Activated T-helper 2 cell treated with anti-CD3 and anti-CD28 coated beads, Interferon-gamma antibody, Interleukin-2, Interleukin-4, amounts not matched to agents 10 μg/mL and 5 μg/mL and 100 μg/mL, durations not matched to agents 14 hours and 24 hours and 36 hours (primary cell): Measurements from ENCODE around the gene NUP160. TPM values are rescaled to one million over a fixed set of nuclear protein-coding genes. Genes with fewer than 3 reads are reported as not detected.
"Not testable (repeated sequence)": the region's sequence is repeated elsewhere in the genome, so short reads cannot be mapped to it uniquely, and the experiment has no call there.

Experiments
- DNase-seq: peaks from one replicate; pipeline ENCODE4 v3.0.0; 2021; ENCODE audit warnings: low spot score
- H3K27ac Mint-ChIP-seq: one replicate; pipeline ENCODE4 v1.8.0; 2021; ENCODE audit warnings: mixed read lengths
- H3K27me3 Mint-ChIP-seq: one replicate; pipeline ENCODE4 v1.8.0; 2021; ENCODE audit warnings: low read depth, mixed read lengths
- H3K36me3 Mint-ChIP-seq: one replicate; pipeline ENCODE4 v1.8.0; 2021; ENCODE audit warnings: low read depth, mixed read lengths
- H3K4me1 Mint-ChIP-seq: one replicate; pipeline ENCODE4 v1.8.0; 2021; ENCODE audit warnings: low read depth, mixed read lengths
- H3K4me3 Mint-ChIP-seq: one replicate; pipeline ENCODE4 v1.8.0; 2021; ENCODE audit warnings: low read depth, mild to moderate bottlenecking, moderate library complexity, mixed read lengths
- H3K9me3 Mint-ChIP-seq: one replicate; pipeline ENCODE4 v1.8.0; 2021; ENCODE audit warnings: mixed read lengths
- intact Hi-C: fragments of 100-400 bp; cut with micrococcal nuclease; formaldehyde crosslinking; loops from one replicate; pipeline ENCODE4 v1.15.1; 2023
- total RNA-seq: library from RNA; stranded (reverse); gene quantifications from 2 replicates; pipeline ENCODE4 v1.2.3, GENCODE V29; 2022

NUP160 gene
- total RNA-seq, 1 donor from 2014 or later: 81.2 TPM

DNA sequence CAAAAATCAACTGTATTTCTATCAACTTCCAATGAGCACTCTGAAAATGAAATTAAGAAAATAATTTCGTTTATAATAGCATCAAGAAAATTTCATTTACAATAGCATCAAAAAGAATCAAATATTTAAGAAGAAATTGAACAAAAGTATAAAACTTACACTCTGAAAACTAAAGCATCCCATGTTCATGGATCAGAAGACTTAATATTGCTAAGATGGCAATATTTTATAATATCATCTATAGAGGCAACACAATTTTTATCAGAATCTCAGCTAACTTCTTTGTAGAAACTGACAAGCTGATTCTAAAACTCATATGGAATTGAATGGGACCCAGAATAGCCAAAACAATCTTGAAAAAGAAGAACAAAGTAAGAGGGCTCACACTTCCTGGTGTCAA lies 19.9 kb downstream of the NUP160 start:
- H3K36me3 Mint-ChIP-seq: peaks cover 82% of the 10 kb centered on the region
- H3K27ac Mint-ChIP-seq: no peak overlapping the region
- H3K9me3 Mint-ChIP-seq: peaks cover under 1% of the 10 kb centered on the region
- peaks cover 13% of the 10 kb centered on the region for H3K4me1 Mint-ChIP-seq
- intact Hi-C loops: no loop called here
- no peak overlapping the region for H3K4me3 Mint-ChIP-seq
- H3K27me3 Mint-ChIP-seq: no peaks in the 10 kb centered on the region
- DNase-seq: no peak

DNA sequence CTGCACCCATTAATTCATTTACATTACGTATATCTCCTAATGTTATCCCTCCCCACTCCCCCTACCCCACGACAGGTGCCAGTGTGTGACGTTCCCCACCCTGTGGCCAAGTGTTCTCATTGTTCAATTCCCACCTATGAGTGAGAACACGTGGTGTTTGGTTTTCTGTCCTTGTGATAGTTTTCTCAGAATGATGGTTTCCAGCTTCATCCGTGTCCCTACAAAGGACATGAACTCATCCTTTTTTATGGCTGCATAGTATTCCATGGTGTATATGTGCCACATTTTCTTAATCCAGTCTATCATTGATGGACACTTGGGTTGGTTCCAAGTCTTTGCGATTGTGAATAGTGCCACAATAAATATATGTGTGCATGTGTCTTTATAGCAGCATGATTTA lies 25.5 kb downstream of the NUP160 start:
- peaks cover 78% of the 10 kb centered on the region for H3K36me3 Mint-ChIP-seq
- H3K27me3 Mint-ChIP-seq, H3K4me3 Mint-ChIP-seq, H3K4me1 Mint-ChIP-seq, H3K27ac Mint-ChIP-seq, intact Hi-C loops, H3K9me3 Mint-ChIP-seq, DNase-seq: not testable (repeated sequence)

DNA sequence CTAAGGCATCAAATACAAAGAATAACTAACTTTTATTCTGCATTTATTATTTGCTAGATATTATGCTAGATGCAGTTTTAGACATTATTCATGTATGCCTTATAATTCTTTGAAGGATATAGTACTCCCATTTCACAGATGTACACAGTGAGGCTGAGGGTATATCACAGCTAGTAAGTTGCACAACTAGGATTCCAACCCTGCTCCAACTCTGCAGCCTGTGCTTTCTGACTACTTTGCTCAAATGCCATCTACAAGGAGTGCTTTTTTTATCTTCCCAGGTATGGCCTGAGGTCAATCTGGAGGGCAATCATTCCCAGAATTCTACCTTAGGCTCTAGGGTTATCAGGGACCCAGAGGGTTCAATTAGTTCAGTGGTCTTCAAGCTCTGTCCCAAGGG lies 28.4 kb downstream of the NUP160 start:
- intact Hi-C loops: no loop called here
- H3K4me1 Mint-ChIP-seq: no peaks in the 10 kb centered on the region
- no peak overlapping the region for H3K4me3 Mint-ChIP-seq
- H3K36me3 Mint-ChIP-seq: peaks cover 63% of the 10 kb centered on the region
- H3K9me3 Mint-ChIP-seq: peaks cover 6% of the 10 kb centered on the region
- H3K27ac Mint-ChIP-seq: no peak overlapping the region
- no peaks in the 10 kb centered on the region for H3K27me3 Mint-ChIP-seq
- no peak for DNase-seq

DNA sequence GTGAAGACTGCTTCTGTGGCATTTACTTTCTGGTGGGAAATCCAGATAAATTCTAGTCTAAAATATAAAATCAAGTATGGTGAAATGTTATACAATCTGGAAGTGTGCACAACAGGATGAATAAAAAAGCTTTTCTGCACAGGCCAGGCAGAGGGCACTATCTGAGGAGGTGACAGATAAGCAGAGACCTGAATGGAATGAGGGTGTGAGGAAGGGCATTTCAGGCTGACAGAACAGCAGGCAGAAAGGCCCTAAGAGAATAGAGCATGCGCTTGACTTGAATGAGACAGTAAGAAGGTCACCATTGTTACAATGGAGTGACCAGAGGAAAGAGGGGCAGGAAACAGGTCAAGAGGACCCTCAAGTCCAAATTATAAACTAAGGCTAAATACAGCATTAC lies 47.4 kb downstream of the NUP160 start:
- H3K9me3 Mint-ChIP-seq: no peaks in the 10 kb centered on the region
- DNase-seq: no peak
- intact Hi-C loops: no loop called here
- peaks cover 64% of the 10 kb centered on the region for H3K36me3 Mint-ChIP-seq
- no peak overlapping the region for H3K4me3 Mint-ChIP-seq
- peaks cover 14% of the 10 kb centered on the region for H3K4me1 Mint-ChIP-seq
- no peak overlapping the region for H3K27ac Mint-ChIP-seq
- H3K27me3 Mint-ChIP-seq: no peaks in the 10 kb centered on the region

DNA sequence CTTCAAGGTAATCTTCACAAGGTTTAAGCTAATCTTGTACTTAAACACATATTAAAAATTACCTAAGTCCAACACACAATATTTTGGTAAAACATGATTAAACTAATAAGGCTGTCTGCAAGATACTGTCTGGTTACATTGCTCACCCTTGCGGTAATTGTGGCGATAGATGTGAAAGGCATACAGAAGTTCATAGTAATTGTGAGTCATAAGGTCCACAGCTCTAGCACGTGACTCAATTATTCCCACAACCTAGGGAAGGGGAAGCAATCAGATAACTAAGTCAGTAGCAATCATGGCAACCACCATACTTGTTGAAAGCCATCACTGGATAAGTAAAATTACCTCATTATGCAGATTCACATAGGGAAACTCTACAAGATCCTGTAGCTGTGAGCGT lies 50.5 kb downstream of the NUP160 start:
- H3K36me3 Mint-ChIP-seq: peaks cover 67% of the 10 kb centered on the region
- intact Hi-C loops: loop anchor here (1.0 to 10.0 kb wide), 4 partner anchors 30 to 283 kb away; partner anchors contain the start of genes FNBP4 and NUP160

DNA sequence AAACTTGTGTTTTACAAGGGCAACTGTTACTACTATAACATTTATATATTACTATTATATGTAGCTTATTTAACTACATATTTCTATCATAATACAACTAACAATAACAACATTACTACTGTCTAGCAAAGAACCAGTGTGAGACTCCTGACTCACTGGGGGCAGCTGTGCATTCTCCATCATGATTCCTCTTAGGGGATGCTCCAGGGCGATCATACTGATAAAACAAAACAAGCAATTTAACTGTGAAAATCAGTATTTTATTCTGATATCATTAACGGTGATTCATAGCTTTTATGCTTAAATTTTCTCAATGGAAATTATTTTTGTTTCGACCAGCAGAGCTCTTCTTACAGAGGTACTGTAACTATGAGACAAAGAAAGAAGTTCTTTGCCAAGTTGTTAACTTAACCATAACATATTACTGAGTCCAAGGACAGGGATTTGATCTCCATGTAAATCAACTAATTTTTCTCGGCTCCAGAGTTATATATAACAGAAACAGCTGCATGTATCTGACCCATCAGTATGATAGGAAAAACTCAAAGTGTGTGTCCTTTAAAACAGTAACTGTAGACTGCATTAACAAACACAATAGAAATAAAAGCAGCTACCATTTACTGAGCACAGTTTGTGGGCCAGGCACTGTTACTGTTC lies 56.2 kb downstream of the NUP160 start:
- Mint-ChIP-seq H3K4me3 (no peak overlapping the region), H3K36me3 (peaks cover 72% of the 10 kb centered on the region), H3K4me1 (peaks cover 7% of the 10 kb centered on the region), H3K9me3 (no peaks in the 10 kb centered on the region), H3K27me3 (no peaks in the 10 kb centered on the region), H3K27ac (no peak overlapping the region)
- intact Hi-C loops: loop anchor here (10.0 kb wide), 1 partner anchor 277 kb away; no protein-coding TSS in a partner anchor
- DNase-seq: no peak

More for the DNA sequence above, 50.5 kb downstream of the NUP160 start:
- H3K9me3 Mint-ChIP-seq: no peaks in the 10 kb centered on the region
- peak; percentile 19 for DNase-seq
- peaks cover 14% of the 10 kb centered on the region for H3K4me1 Mint-ChIP-seq
- no peaks in the 10 kb centered on the region for H3K27me3 Mint-ChIP-seq
- H3K4me3 Mint-ChIP-seq: no peak overlapping the region
- peak overlapping the region; percentile 82 for H3K27ac Mint-ChIP-seq

DNA sequence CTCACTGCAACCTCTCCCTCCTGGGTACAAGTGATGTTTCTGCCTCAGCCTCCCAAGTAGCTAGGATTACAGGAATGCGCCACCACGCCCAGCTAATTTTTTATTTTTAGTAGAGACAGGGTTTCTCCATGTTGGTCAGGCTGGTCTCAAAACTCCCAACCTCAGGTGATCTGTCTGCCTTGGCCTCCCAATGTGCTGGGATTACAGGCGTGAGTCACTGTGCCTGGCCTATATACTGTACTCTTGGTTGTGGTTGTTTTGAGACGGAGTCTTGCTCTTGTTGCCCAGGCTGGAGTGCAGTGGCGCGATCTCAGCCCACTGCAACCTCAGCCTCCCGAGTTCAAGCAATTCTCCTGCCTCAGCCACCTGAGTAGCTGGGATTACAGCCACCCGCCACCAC lies 58.1 kb downstream of the NUP160 start:
- not testable (repeated sequence) for H3K27ac Mint-ChIP-seq, H3K9me3 Mint-ChIP-seq, DNase-seq, H3K4me3 Mint-ChIP-seq, H3K27me3 Mint-ChIP-seq, H3K4me1 Mint-ChIP-seq
- intact Hi-C loops: loop anchor here (10.0 kb wide), 1 partner anchor 275 kb away; no protein-coding TSS in a partner anchor
- peaks cover 73% of the 10 kb centered on the region for H3K36me3 Mint-ChIP-seq

DNA sequence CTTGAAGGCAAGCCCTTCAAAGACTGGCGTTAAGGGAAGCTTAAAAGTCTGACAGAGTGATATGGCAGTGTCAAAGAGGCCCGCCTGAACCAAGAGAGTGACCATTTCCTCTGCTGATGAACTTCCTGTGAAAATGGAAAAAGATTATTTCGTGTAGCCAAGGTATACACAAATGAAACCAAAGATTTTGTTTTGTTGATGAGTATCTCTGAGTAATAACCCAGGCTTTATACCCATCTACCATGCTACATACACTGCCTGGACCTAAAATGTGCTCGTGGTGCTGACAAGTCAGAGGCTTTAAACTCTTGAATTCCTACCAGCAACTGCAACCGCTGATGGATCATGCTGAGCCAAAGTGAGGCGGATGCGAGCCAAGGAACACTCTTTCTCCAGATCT lies 60.0 kb downstream of the NUP160 start:
- H3K36me3 Mint-ChIP-seq: peaks cover 80% of the 10 kb centered on the region
- intact Hi-C loops: no loop called here
- peak overlapping the region; percentile 72 for H3K27ac Mint-ChIP-seq
- no peaks in the 10 kb centered on the region for H3K27me3 Mint-ChIP-seq
- no peak overlapping the region for H3K4me3 Mint-ChIP-seq
- DNase-seq: no peak
- no peaks in the 10 kb centered on the region for H3K9me3 Mint-ChIP-seq
- peaks cover 5% of the 10 kb centered on the region for H3K4me1 Mint-ChIP-seq

DNA sequence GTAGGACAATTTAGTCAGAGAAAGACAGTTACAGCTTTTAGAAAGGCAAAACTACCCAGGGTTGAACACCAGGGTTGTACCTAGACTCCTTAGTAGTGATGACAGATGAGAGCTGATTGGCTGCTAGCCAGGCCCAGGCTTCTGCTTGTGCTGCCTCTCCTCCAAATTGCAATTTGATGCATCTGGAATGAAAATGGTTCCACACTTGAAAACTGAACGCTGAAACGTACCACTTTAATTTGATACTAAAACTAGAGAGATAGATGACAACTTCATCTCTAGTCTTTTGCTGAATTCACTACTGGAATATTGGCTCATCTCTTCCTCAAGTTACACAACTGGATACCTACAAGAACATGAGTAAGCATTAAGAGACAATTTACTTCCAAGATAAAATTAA lies 61.8 kb downstream of the NUP160 start:
- H3K36me3 Mint-ChIP-seq: peaks cover 78% of the 10 kb centered on the region
- peaks cover 5% of the 10 kb centered on the region for H3K4me1 Mint-ChIP-seq
- no peak for DNase-seq
- H3K4me3 Mint-ChIP-seq: no peak overlapping the region
- no peaks in the 10 kb centered on the region for H3K27me3 Mint-ChIP-seq
- no peak overlapping the region for H3K27ac Mint-ChIP-seq
- no peaks in the 10 kb centered on the region for H3K9me3 Mint-ChIP-seq
- intact Hi-C loops: no loop called here

DNA sequence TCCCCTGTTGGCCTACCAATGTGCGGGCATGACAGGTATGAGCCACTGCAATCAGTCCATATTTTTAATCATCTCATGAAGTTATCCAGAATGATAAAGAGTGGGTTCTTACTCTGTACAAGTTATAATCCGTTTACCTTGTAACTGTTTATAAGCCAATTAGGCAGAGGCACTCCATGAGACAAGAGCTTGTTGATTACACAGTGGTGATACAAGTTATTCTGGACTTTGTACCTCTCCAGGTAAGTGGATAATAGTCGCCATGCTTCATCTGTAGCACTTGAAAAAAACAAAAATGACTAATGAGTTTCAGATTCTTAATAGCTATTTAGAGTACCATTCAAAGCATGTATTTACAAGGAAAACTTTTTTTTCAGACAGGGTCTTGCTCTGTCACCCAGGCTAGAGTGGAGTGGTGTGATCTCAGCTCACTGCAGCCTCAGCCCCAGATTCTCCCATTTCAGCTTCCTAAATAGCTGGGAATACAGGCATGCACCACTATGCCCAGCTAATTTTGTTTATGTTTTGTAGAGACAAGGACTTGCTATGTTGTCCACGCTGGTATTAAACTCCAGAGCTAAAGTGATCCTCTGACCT lies 63.3 kb downstream of the NUP160 start:
- Mint-ChIP-seq H3K9me3 (no peaks in the 10 kb centered on the region), H3K4me3 (no peak overlapping the region), H3K4me1 (peaks cover 5% of the 10 kb centered on the region), H3K27ac (no peak overlapping the region), H3K27me3 (no peaks in the 10 kb centered on the region), H3K36me3 (peaks cover 72% of the 10 kb centered on the region)
- intact Hi-C loops: no loop called here
- DNase-seq: no peak

DNA sequence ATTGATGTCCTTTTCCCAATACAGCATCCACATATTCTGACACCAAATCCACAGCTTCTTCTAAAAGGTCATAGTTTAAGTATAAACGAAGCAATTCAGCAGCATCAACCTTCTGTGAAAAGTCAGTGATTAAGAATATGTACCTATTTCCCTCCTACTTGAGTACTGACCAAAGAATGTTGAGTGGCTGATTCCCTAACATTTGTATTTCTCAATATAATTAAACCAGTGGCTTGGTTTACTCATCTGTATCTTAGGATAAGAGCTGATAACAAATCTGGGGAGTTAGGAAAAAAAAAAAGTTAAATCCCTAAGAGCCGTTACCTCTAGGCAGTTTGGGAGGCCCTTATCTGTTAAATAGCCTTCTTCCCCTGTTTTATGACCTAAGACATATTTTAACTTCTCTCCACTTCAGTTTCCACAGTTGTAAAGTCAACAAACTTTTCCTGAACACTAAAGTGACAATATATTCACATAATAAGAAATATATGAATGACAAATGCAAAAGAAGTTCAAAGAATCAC lies 65.0 kb downstream of the NUP160 start:
- intact Hi-C loops: no loop called here
- Mint-ChIP-seq H3K9me3 (no peaks in the 10 kb centered on the region), H3K27ac (no peak overlapping the region), H3K36me3 (peaks cover 72% of the 10 kb centered on the region), H3K4me3 (no peak overlapping the region), H3K4me1 (peaks cover under 1% of the 10 kb centered on the region), H3K27me3 (no peaks in the 10 kb centered on the region)
- no peak for DNase-seq

DNA sequence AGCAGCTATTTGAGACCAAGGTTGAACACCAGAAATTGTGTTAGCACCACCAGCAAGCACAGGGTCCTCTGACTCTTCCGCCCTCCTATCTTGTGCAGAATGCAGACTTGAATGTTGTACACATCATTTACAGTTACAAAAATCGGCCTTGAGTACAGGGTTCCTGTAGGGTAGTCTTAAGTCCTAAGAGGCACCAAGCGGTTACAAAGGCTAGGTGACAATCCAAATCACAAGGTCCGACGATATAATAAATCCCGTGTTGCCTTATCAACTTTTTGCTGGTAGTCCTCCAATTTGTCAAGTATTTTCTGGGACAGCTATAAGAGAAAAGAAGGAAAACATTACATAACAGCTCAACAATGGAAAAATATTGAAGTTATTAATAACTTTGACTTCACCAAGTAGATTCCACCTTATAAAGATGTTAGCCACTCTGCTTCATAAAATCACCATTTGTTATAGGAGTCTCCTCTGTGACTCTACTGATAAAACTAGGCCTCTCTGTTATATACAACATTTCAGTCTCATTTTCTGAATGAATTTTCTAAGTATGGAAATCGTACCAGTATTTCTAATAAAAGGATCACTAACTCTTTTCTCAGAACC lies 69.2 kb downstream of the NUP160 start:
- Mint-ChIP-seq H3K9me3 (no peaks in the 10 kb centered on the region), H3K4me3 (no peak overlapping the region), H3K27me3 (no peaks in the 10 kb centered on the region), H3K4me1 (no peaks in the 10 kb centered on the region), H3K27ac (no peak overlapping the region), H3K36me3 (peaks cover 62% of the 10 kb centered on the region)
- intact Hi-C loops: no loop called here
- DNase-seq: no peak

DNA sequence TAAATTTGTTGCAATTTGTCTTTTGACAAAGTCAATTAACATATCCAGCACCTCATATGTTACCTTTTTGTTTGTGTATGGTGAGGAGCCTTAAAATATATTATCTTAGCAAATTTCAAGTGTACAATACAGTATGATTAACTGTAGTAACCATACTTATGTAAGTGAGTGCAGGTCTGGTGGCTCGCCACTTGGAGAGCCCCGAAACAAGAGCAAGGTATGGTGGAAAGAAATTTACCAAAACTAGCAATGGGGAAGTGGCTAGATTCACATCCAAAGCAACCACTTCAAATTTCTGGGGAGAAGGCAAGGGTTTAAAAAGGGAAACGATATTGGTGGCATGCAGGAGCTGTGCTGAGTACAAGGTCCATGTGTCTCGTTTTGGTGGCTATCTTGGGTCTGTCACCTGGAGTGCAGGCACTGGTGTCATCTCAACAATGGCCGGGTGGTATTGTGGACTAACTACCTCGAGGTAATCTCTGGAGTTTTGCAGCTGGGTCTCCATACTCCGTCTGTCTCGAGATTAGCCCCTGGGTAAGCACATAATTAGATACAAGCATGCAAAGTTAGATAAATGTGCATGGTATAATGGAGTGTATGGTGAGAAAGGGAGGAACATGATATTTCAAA lies 72.8 kb downstream of the NUP160 start:
- H3K9me3 Mint-ChIP-seq: no peaks in the 10 kb centered on the region
- H3K27me3 Mint-ChIP-seq: no peaks in the 10 kb centered on the region
- H3K4me3 Mint-ChIP-seq: no peak overlapping the region
- intact Hi-C loops: no loop called here
- no peak overlapping the region for H3K27ac Mint-ChIP-seq
- peaks cover 43% of the 10 kb centered on the region for H3K36me3 Mint-ChIP-seq
- no peak for DNase-seq
- no peaks in the 10 kb centered on the region for H3K4me1 Mint-ChIP-seq
